PFSK-1 (cell line): ENCODE measurements around the gene NKPD1.

Experiments
- FOXP2 ChIP-seq: optimal IDR thresholded peaks from 2 replicates; pipeline ENCODE3; 2011; ENCODE audit warnings: borderline replicate concordance, control low read depth, inconsistent platforms; ENCODE audit not compliant: insufficient read depth; ENCODE audit errors: extremely low read length, extremely low read depth
- POLR2AphosphoS5 ChIP-seq: IDR thresholded peaks from 2 replicates; pipeline ENCODE4 v1.6.1; 2012; ENCODE audit warnings: low read depth, mild to moderate bottlenecking, control low read depth, low read length, moderate library complexity
- SIN3A ChIP-seq: IDR thresholded peaks from 2 replicates; pipeline ENCODE4 v1.6.1; 2012; ENCODE audit warnings: mild to moderate bottlenecking, low read length, moderate library complexity, borderline replicate concordance; ENCODE audit not compliant: insufficient read depth
- TAF1 ChIP-seq: IDR thresholded peaks from 2 replicates; pipeline ENCODE4 v1.6.1; 2012; ENCODE audit warnings: low read length, control low read depth, borderline replicate concordance; ENCODE audit not compliant: insufficient read depth
- TF ChIP-seq, protein P1 (sequence below), 2 experiments: IDR thresholded peaks; 2 replicates each; pipeline versions ENCODE4 v1.6.1 to v1.8.0; 2011 to 2012; ENCODE audit warnings: low read depth in 2 of 2, low read length in 2 of 2, control low read depth in 1 of 2, inconsistent platforms in 1 of 2, mild to moderate bottlenecking in 1 of 2, moderate library complexity in 1 of 2; ENCODE audit not compliant: insufficient read depth in 1 of 2

NKPD1 gene

DNA sequence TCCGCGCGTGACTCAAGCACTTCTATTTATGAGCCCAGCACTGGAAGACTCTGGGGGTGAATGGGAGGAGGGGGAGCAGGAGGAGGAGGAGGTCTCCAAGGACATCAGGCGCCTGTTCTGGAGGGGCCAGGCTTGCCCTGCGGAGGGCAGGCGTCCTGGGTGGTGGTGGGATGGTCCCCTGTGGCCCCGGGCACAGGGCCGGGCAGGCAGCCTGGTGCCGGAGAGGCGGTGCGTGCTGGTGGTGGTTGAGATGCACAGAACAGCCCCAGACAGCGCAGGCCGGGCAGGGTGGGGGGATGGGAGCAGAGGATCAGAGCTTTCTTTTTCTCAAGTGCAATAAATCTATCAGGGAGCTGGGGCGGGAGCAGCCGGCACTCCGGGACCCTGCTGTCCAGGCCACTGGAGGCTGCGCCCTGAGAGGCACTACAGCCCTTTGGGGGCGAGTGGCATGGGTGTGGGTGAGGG is 14.0 kb downstream of the NKPD1 start:
- TF ChIP-seq, protein P1, sequence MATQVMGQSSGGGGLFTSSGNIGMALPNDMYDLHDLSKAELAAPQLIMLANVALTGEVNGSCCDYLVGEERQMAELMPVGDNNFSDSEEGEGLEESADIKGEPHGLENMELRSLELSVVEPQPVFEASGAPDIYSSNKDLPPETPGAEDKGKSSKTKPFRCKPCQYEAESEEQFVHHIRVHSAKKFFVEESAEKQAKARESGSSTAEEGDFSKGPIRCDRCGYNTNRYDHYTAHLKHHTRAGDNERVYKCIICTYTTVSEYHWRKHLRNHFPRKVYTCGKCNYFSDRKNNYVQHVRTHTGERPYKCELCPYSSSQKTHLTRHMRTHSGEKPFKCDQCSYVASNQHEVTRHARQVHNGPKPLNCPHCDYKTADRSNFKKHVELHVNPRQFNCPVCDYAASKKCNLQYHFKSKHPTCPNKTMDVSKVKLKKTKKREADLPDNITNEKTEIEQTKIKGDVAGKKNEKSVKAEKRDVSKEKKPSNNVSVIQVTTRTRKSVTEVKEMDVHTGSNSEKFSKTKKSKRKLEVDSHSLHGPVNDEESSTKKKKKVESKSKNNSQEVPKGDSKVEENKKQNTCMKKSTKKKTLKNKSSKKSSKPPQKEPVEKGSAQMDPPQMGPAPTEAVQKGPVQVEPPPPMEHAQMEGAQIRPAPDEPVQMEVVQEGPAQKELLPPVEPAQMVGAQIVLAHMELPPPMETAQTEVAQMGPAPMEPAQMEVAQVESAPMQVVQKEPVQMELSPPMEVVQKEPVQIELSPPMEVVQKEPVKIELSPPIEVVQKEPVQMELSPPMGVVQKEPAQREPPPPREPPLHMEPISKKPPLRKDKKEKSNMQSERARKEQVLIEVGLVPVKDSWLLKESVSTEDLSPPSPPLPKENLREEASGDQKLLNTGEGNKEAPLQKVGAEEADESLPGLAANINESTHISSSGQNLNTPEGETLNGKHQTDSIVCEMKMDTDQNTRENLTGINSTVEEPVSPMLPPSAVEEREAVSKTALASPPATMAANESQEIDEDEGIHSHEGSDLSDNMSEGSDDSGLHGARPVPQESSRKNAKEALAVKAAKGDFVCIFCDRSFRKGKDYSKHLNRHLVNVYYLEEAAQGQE (IDR thresholded peaks at IDR 0.05; ENCODE audit: insufficient read depth in 1 of 2, low read depth in 2 of 2, low read length in 2 of 2), result no peak
- TF ChIP-seq POLR2AphosphoS5, result no peak
- no peak for TF ChIP-seq TAF1
- no peak for TF ChIP-seq SIN3A
- TF ChIP-seq FOXP2, result no peak

DNA sequence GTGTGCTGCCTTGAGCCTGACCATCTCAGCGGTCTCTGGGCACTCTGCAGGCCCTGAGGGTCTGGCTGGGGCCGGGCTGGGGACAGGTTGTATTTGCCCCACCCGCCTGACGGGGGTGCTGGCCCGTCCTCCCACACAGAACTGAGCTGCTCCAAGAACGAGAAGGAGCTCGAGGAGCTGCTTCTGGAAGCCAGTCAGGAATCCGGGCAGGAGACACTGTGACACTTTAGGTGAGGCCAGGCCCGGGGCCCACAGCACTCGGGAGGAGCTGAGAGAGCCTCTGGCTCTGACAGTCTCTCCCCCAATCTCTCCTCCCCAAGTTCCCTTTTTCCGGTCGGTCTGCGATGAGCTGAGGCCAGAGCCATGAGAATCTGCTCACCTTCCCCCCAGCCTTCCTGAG is 14.5 kb downstream of the NKPD1 start:
- TF ChIP-seq, protein P1 (IDR thresholded peaks at IDR 0.05; ENCODE audit: insufficient read depth in 1 of 2, low read depth in 2 of 2, low read length in 2 of 2), result no peak
- TF ChIP-seq TAF1, result no peak
- TF ChIP-seq FOXP2, result no peak
- no peak for TF ChIP-seq POLR2AphosphoS5

DNA sequence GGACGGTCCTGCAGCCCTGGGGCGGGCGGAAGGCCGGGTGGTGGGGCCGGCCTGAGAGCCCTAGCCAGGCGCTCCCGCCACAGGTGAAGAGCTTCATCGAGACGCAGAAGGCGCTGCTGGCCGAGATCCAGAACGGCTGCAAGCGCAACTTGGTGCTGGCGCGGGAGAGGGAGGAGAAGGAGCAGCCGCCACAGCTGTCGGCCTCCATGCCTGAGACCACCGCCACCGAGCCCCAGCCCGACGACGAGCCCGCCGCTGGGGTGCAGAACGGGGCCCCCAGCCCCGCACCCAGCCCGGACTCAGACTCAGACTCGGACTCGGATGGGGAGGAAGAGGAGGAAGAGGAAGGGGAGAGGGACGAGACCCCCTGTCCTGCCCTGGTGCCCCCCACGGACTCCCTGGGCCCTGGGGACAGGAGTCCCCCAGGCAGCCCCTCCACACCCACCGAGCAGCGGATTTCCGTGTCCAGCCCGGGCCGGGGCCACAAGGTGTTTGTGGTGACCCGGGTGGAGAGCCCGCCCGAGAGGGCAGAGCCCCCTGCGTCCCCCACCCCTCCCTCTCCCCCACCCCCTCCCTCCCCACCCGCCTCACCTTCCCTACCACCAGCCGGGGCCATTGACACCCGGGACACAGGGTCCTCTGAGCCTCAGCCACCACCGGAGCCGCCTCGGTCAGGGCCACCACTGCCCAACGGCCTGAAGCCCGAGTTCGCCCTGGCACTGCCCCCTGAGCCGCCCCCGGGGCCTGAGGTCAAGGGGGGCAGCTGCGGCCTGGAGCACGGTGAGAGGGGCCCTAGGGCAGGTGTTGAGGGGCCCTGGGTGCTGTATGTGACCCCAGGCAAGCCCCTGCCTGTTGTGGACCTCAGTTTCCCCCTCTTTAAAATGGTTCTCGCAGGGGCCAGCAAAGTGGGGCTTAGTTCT is 15.3 kb downstream of the NKPD1 start:
- TF ChIP-seq SIN3A (no peak), TAF1 (no peak), POLR2AphosphoS5 (no peak), FOXP2 (no peak)
- TF ChIP-seq, protein P1 (IDR thresholded peaks at IDR 0.05; ENCODE audit: insufficient read depth in 1 of 2, low read depth in 2 of 2, low read length in 2 of 2), result no peak

DNA sequence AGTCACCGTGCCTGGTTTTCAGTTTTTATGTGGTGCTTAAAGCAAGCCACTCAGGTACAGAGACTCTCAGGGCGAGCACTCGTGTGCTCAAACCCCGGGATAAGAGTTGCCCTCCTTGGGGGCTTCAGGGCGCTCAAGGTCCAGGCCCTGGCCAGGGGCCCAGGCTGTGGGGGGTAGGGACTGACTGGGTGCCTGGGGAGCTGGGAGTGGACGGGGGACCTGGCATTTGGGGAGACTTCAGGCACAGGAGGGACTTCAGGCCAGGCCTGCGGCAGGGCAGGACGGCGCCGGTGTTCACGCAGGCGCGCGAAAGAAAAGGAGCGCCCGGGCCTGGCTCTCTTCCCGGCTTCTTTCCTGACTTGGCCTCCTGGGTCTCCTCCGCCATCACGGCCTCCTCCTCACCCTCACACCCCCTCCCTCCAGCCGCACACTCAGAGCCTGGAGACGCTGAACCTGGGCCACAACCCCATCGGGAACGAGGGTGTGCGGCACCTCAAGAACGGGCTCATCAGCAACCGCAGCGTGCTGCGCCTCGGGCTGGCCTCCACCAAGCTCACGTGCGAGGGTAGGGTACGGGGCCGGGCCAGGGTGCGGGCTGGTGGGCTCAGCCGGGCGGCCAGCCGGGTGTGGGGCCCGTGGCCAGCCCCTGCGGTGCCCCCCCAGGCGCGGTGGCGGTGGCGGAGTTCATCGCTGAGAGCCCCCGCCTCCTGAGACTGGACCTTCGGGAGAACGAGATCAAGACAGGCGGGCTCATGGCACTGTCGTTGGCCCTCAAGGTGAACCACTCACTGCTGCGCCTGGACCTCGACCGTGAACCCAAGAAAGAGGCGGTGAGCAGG is 16.1 kb downstream of the NKPD1 start:
- TF ChIP-seq SIN3A (no peak), POLR2AphosphoS5 (no peak), FOXP2 (no peak), TAF1 (no peak)
- TF ChIP-seq, protein P1 (IDR thresholded peaks at IDR 0.05; ENCODE audit: insufficient read depth in 1 of 2, low read depth in 2 of 2, low read length in 2 of 2), result no peak
